ENCODE results near the gene TMBIM1. TPM values are rescaled to one million over a fixed set of nuclear protein-coding genes. Genes with fewer than 3 reads are reported as not detected.
"Not testable (repeated sequence)": the region's sequence is repeated elsewhere in the genome, so short reads cannot be mapped to it uniquely, and the experiment has no call there.

Gene TMBIM1
- total RNA-seq, 1 donor from 2014 or later, result 90.2 TPM

DNA sequence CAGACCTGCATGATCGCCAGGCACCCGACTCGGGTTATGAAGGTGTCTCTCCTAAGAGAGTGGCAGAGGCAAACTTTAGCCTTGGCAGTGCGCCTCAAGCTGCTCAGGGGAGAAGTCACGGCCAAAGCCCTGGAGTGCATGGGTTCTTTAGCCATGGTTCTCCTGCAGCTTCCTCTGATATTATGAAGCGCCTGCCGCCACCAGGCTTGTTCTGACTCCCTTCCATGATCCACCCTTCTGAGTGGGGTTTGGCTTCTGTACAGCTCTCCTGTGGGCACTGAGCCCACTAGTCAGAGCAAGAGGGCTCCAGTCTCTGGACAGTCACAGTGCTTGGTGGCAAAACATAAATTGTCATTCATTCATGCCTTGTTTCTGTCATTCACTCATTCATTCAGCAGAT, 25.9 kb upstream of the TMBIM1 start:
- DNase-seq, result no peak

DNA sequence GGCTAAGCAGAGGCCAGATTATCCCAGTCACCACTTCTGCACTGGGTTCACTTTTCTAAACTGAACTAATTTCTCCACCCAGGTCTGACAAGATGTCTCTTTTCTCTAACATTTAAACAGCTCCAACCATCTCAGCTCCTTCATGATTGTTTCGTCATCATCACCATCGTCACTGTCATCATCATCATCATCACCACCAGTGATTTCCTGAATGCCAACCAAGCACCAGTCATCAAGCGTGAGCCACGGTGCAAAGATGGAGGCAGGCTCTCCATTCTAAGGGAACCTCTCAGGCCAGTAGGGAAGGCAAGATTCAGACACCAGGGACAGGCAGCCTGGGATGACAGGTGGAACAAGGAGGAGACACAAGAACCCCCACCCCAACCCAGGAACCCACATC, 25.5 kb upstream of the TMBIM1 start:
- DNase-seq, result no peak

DNA sequence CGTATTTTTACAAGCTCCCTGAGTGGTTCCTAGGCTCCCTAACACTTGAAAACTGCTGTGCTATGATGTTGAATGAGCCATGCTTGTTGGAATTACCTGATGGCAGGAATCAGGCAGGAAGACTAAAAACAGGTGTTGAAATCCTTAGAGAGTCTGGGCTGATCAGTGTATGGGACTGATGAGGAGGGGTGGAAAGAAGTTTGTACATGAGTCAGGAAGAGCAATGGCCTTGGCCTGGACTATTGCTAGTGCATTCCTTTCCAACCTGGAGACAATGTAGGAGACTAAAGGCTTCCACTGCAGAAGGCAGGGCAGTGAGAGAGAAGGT, 25.0 kb upstream of the TMBIM1 start:
- DNase-seq, result no peak

DNA sequence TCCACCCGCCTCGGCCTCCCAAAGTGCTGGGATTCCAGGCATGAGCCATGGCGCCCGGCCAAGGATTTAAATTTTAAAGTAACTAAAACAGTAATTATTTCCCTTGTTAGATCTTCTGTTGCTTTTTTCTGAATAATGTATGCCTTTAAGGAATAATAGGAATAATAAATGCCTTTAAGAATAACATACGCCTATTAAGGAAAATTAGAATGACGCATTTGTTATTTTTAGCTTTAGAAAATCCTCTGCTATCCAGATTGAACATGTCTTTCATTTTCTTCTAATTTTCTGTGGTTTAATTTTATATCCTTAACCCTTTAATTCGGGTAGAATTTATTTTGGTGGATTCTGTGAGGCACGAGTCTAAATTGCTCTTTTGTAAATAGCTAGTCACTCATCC, 23.1 kb upstream of the TMBIM1 start:
- DNase-seq, result peak; percentile 76

DNA sequence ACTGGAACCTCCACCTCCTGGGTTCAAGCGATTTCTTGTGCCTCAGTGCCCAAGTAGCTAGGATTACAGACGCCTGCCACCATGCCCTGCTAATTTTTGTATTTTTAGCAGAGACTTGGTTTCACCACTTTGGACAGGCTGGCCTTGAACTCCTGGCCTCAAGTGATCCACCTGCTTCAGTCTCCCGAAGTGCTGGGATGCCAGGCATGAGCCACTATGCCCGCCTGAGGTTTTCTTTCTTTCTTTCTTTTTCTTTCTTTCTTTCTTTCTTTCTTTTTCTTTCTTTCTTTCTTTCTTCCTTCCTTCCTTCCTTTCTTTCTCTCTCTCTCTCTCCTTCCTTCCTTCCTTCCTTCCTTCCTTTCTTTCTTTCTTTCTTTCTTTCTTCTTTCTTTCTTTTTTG, 22.5 kb upstream of the TMBIM1 start:
- DNase-seq, result not testable (repeated sequence)

DNA sequence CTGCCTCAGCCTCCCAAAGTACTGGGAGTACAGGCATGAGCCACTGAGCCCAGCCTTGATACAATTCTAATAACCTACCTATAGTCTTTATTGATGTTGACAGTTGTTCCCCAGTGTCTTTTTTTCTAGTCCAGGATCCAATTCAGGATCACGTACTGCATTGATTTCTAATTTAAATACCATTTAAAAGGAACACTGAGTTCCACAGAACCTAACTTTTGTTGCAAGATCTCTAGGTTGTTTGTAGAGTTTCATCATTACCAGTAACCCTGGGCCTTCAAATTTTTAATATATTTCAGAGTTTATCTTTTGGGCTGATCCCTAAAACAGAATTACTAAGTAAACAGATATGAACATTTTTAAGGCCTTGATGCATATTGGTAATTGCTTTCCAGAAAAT, 21.1 kb upstream of the TMBIM1 start:
- DNase-seq, result no peak

DNA sequence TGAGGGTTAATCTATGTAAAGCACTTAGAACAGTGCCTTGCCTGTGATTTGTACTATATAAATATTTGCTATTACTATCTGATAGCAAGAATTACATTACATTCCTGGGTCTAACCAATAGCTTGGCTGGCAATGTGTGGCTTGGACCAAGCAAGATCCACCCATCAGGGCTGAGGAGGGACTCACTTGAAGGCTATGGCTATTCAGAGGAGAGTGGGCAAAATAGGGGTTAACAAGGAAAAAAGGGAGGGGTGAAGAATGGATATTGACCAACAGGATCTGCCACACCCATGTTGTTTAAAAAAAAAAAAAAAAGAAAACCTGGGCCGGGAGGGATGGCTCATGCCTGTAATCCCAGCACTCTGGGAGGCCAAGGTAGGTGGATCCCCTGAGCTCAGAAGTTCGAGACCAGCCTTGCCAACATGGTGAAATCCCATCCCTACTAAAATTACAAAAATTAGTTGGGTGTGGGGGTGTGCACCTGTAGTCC, 20.0 kb upstream of the TMBIM1 start:
- no peak for DNase-seq

DNA sequence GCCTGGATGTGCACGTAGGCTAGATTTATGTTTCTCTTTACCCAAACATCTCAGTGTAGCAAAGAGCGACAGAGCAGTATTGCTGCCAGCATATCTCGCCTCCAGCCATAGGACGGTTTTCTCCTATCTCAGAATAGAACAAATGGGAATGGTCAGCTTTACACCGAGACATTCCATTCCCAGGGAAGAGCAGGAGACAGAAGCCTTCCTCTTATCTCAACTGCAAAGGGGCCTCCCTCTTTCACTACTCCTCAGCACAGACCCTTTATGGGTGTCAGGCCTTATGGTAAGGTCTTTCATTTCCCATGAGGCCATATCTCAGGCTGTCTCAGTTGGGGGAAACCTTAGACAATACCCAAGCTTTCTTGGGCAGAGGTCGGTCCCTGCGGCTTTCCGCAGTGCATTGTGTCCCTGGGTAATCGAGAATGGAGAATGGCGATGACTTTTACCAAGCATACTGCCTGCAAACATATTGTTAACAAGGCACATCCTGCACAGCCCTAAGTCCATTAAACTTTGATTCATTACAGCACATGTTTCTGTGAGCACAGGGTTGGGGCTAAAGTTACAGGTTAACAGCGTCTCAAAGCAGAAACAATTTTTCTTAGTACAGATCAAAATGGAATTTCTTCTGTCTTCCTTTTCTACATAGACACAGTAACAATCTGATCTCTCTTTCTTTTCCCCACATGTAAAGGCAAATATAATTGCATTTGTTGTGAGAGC, 19.4 kb upstream of the TMBIM1 start:
- DNase-seq, result not testable (repeated sequence)

DNA sequence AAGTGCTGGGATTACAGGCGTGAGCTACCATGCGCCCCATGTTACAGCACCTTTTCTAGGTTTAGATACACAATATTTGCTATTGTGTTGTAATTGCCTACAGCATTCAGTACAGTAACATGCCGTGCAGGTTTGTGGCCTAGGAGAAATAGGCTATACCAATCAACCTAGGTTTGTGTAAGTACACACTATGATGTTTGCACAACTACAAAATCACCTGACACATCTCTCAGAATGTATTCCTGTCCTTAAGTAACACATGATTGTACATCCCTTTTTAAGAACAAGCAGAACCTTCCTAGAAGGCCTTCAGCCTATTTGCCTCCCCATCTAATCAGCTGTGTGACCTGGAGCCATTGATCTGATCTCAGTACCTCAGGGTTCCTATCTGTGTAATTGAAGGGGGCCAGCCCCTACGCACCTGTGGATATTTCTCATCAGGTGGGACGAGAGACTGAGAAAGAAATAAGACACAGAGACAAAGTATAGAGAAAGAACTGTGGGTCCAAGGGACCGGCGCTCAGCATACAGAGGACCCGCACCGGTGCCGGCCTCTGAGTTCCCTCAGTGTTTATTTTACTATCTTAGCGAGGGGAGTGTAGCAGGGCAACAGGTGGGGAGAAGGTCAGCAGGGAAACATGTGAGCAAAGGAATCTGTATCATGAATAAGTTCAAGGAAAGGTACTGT, 18.7 kb upstream of the TMBIM1 start:
- no peak for DNase-seq

DNA sequence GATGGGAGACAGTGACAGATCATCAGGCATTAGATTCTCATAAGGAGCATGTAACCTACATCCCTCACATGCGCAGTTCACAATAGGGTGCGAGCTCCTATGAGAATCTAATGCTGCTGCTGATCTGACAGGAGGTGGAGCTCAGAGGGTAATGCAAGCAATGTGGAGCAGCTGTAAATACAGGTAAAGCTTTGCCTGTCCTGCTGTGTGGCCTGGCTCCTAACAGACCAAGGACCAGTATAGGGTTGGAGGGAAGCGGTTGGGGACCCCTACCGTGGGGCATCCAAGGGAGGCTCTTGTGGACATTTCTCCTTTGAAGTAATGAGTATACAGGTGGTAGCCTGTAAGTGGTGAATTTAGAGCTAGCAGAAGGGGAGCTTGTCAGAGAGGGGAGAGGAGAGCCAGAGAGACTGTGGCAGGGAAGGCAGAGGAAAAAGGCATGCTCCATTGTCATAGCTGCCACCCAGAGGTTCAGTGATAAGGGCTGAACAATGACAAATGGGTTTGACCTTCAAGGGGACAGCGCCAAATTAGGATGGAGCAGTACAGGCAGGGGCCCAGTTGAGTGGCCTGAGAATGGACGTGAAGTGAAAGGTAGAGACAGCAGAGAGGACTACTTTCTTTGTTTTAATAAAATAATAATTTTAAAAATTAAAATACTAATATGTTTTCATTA, 15.2 kb upstream of the TMBIM1 start:
- DNase-seq, result no peak

DNA sequence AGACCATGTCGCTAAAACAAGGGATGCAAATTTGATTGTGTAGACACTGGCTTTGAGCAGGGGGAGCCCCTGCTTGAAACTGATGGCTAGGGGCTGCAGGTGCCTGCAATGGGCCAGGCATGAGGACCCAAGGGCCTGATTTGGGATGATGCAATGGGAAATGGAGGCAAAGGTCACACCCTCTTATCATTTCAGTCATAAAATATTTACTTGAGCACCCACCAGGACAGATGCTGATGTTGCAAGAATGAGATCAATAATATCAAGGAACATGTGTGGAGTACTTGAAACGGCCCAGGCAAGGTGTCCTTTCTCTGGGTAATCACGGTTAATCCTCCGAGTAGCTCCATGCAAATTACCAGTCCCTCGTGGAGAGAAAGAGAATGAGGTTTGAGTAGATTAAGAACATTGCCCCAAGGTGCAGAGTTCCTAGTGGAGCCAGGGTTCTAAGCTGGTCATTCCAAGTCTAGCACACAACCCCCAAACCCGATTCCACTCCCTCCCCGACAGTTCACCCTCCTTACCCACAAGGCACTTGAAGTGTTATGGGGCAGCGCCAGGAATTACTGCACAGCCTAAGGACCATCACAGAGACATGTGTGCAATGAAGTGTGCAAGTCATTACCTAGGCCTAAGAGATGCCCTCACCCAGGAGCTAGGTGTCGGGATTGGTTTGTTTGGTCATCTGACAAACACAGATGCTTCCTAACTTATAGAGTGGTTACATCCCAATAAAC, 14.0 kb upstream of the TMBIM1 start:
- DNase-seq, result no peak

DNA sequence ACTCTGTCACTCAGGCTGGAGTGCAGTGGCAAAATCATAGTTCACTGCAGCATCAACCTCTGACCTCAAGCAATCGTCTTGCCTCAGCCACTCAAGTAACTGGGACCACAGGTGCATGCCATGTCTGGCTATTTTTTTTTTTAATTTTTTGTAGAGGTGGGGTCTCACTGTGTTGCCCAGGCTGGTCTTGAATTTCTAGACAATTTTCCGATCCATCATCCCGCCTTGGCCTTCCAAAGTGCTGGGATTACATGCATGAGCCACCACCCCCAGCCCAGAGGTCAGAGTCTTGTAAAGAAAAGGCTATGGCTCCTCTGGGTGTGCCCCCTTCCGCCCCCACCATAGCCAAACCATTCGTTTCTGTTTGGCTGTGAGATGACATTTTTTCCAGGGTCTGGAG, 13.1 kb upstream of the TMBIM1 start:
- DNase-seq, result no peak

DNA sequence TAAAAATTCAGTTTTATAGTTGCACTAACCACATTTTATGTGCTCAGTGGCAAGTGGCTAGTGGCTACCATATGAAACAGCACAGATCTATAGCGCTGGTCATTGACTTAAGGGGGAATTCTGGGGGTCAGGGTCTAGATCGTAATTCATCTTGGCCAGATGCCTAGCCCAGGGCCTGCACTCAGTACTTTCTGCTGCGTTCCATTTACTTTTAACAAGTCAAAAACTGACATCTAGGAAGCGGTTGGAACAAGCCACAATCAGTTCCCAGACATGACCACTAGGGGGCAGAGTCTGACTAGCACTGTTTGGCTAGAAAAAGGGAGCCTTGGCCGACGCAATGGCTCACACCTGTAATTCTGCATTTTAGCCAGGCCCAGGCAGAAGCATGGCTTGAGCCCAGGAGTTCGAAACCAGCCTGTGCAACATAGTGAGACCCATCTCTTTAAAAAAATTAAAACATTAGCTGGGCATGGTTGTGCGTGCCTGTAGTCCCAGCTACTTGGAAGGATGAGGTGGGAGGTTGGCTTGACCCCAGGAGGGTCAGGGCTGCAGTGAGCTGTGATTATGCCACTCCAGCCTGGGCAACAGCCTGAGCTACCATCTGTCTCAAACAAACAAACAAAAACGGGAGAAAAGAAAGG, 9.0 kb upstream of the TMBIM1 start:
- peak; percentile 64 for DNase-seq

DNA sequence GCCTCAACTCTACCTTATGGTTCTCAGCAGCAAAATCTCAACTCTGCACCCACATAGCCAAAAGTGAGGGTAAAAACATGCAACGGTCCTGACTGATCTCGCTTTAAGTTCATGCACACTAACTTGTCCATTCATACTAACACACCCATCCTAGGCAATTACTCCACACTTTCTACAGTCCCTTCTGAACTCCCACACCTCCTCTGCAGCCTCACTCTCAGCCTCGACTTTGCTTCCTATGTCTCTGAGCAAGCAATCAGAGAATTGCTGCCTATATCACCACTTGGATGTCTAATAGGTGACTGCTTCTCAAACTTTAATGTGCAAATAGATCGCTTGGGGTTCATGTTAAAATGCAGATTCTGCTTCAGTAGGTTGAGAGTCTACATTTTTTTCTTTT, 7.8 kb upstream of the TMBIM1 start:
- DNase-seq, result no peak

DNA sequence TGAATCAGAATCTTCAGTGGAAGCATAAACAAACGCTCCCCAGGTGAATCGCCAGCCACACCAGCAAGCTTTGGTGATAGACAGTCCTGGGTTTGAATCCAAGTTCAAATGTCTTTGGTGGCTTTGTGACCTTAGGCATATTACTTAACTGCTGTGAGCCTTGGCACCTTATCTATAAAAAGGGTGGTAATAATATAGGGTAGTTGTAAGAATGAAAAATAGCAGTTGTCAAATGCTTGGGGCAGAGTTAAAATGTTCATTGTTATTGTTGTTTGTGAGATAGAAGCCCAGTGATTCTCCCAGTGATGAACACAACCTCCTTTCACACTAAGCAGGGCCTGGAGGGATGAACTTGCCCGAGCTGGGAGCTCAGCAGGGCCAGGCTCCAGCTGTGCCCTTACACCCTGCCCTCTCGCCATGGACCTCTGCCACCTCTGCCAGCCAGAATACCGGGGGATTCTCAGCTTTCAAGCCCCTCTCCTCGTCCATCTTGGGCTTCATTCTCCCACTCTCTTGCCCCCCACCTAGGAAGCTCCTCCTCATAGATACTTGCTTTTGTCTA, 6.1 kb upstream of the TMBIM1 start:
- no peak for DNase-seq

DNA sequence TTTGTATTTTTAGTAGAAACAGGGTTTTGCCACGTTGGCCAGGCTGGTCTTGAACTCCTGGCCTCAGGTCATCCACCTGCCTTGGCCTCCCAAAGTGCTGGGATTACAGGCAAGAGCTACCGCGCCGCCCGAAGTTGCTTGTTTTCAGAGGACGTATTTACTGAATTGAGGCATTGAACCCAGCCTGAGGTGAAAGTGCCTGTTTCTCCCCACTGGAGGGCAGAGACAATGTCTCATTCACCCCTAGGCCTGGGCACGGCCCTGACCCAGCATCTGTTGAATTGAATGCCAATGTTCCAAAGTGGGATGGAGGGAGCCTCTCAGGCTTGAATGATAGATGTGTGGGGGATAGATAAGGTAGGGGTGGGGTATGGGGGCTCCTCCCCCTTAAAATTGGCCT, 4.5 kb upstream of the TMBIM1 start:
- no peak for DNase-seq

DNA sequence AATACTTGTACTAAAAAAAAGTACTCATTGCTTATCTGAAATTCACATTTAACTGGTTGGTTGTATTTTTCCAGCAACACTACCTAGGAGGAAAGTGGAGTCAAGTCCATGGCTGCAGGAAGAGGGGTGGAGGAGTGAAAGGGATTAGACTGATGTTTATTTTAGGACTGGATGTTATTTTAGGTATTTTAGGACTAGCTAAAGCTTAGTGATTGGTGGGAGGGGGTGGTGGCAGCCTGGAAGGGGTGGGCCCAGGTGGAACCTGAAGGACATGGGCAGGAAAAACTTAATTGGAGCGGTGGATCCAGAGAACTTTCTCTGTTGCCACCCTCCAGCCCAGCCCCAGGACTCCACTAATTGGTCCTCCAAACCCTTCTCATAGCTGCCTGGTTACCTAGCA, 3.9 kb upstream of the TMBIM1 start:
- DNase-seq, result no peak

DNA sequence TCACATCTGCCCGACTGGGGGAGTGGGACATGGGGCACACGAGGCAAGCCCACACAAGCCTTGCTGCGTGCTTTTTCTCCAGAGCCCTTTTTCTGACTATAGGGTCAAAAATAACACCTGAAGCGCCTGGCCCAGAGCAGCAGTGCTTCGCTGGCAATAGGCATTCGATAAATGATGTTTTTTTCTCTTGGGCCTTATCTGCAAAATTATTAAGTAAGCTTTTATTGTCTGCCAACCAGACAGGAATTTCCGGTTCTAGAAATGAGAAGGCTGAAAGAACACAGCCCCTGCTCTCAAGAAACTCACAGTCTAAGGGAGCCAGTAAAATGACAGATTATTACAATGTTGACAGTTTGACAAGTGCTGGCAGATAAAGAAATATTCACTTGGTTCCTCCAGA, 2.7 kb upstream of the TMBIM1 start:
- DNase-seq, result no peak

DNA sequence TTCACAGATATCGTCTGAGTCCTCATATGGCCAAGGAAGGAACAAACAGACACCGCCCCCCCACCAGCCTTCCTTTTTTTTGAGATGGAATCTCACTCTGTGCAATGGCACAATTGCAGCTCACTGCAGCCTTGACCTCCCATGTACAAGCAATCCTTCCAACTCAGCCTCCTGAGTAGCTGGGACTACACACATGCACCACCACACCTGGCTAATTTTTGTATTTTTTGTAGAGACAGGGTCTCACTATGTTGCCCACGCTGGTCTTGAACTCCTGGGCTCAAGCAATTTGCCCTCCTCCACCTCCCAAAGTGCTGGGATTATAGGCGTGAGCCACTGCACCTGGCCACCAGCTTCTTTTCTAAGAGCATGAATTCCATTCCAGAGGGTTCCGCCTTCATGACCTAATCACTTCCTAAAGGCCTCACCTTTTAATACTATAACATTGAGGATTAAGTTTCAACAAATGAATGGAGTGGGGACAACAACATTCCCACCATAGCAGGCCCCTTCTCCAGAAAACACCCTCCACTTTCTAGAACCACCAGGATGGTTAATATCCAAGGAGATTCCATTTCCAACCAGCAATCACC, 2.2 kb upstream of the TMBIM1 start:
- no peak for DNase-seq

DNA sequence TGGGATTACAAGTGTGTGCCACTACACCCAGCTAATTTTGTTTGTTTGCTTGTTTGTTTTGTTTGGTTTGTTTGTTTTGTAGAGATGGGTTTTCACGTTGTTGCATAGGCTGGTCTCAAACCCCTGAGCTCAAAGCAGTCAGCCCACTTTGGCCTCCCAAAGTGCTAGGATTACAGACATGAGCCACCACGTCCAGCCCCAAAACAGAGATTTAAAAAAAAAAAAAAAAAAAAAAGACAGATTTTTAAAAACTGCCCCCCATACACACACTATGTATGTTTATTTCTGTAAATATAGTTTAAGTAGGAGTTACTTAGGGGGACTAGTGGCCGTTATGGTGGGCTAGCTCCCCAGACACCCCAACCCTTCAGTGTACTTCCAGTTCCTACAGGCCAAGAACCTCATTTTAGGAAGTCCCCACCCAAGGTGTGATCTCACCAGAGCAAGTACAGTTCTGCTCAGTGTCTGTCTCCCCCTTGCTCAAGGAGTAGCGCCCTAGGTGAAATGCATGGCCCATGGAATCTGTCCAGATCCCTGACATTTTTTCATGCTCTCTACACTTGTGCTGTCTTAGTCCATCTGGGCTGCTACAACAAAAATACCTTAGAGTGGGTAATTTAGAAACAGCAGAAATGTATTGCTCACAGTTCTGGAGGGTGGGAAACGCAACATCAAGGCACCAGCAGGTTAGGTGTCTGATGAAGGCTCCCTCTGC, 1.6 kb upstream of the TMBIM1 start:
- DNase-seq, result no peak
